ENCODE measurements around the gene MSANTD7. TPM values are rescaled to one million over a fixed set of nuclear protein-coding genes. Genes with fewer than 3 reads are reported as not detected.

The MSANTD7 gene
- polyA plus RNA-seq, 3 donors, result 5.0 to 7.6 (median 7.3) TPM

DNA sequence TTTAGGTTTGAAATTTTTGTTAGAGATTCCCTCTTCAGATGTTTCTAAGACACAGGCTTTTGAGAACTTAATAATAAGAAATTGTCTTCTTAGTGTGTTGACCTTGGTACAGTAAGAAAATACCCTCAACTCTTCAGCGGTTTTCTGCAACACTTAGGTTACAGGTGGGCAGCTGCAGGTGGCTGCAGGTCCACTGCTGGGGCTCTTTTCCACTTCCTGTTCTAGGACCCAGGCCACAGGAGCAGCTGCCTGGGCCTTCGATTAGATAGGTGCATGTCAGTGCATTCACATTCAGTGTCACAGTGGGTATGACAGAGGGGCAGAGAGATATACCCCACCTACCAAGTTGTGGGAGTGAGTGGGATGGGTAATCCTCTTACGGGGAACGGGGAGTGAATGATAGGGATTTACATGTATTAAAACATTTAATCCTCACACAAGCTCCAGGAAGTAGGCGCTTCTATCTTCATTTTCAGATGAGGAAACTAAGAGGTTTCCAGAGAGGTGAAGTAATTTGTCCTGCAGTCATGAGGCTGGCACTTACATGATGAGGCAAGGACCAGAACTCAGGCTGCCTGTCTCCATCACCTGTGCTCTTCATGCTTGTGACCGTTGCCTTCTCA, 20.3 kb downstream of the MSANTD7 start:
- Histone ChIP-seq H3K79me2 (ENCODE audit: insufficient read depth, low read length) (no peaks in the 10 kb centered on the region), H3K27ac (ENCODE audit: low read depth in 1 of 2, low read length in 2 of 2) (peak overlapping the region in 1 of 2 donors; percentile 2), H3K4me3 (replicated peaks in 1 of 3; ENCODE audit: low read depth in 2 of 3, low read length in 3 of 3) (no peak overlapping the region), H3K4me1 (ENCODE audit: control insufficient read depth in 1 of 2, insufficient read depth in 2 of 2, low read length in 2 of 2) (peaks cover 7 to 24% of the 10 kb centered on the region in 2 donors), H2AFZ (ENCODE audit: insufficient read depth, low read depth, low read length, poor library complexity, severe bottlenecking) (no peak overlapping the region), H3K27me3 (ENCODE audit: control insufficient read depth in 2 of 2, insufficient read depth in 2 of 2, low read length in 2 of 2) (no peaks in the 10 kb centered on the region), H3K9me3 (replicated peaks in 1 of 2; ENCODE audit: control insufficient read depth in 1 of 2, insufficient read depth in 1 of 2, low read length in 2 of 2) (no peaks in the 10 kb centered on the region), H3K36me3 (replicated peaks in 1 of 2; ENCODE audit: control insufficient read depth in 1 of 2, insufficient read depth in 2 of 2, low read length in 2 of 2) (peaks cover 32 to 49% of the 10 kb centered on the region in 2 donors), H3K4me2 (replicated peaks; ENCODE audit: extremely low read depth, low read length, poor library complexity, severe bottlenecking) (no peak overlapping the region), H3K9ac (ENCODE audit: insufficient read depth, low read length, poor library complexity, severe bottlenecking) (no peak overlapping the region), H4K20me1 (ENCODE audit: insufficient read depth, low read length) (no peaks in the 10 kb centered on the region)
- Mint-ChIP-seq H3K27ac (peak overlapping the region in 1 of 7 donors; percentile 50), H3K9me3 (no peaks in the 10 kb centered on the region), H3K36me3 (peaks cover 46 to 56% of the 10 kb centered on the region in 2 donors), H3K4me3 (no peak overlapping the region), H3K27me3 (ENCODE audit: low read depth in 3 of 3) (peaks cover 0 to 3% (median 0%) of the 10 kb centered on the region in 3 donors), H3K4me1 (peaks cover 23% of the 10 kb centered on the region)
- TF ChIP-seq, protein P1, sequence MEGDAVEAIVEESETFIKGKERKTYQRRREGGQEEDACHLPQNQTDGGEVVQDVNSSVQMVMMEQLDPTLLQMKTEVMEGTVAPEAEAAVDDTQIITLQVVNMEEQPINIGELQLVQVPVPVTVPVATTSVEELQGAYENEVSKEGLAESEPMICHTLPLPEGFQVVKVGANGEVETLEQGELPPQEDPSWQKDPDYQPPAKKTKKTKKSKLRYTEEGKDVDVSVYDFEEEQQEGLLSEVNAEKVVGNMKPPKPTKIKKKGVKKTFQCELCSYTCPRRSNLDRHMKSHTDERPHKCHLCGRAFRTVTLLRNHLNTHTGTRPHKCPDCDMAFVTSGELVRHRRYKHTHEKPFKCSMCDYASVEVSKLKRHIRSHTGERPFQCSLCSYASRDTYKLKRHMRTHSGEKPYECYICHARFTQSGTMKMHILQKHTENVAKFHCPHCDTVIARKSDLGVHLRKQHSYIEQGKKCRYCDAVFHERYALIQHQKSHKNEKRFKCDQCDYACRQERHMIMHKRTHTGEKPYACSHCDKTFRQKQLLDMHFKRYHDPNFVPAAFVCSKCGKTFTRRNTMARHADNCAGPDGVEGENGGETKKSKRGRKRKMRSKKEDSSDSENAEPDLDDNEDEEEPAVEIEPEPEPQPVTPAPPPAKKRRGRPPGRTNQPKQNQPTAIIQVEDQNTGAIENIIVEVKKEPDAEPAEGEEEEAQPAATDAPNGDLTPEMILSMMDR (IDR thresholded peaks at IDR 0.05), result no peak
- intact Hi-C loops (cut with micrococcal nuclease), result no loop called here
- WGBS (ENCODE audit: insufficient coverage), result no CpG with 5 or more reads among the region's 6 CpGs
- DNase-seq, result no peak

DNA sequence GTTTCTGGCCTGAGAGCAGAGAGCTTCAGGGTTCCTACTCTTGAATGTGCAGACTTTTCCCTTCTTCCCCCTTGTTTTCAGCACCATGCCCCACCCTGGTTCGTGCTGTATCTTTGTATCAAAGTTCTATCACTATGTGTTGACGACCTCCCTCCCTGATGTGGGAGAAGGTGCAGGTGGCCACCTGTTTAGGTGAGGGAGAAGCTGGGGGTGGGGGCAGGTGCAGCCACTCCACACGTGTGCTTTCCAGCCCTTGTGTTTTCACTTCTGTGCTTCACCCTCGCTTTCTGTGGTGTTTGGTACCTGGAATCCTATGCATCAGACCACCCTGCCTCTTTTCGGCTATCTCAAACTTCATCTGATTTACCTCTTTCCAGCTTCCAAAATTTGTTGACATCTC, 20.9 kb downstream of the MSANTD7 start:
- Mint-ChIP-seq H3K9me3 (no peaks in the 10 kb centered on the region), H3K27ac (no peak overlapping the region), H3K4me1 (peaks cover 23% of the 10 kb centered on the region), H3K36me3 (peaks cover 45 to 56% of the 10 kb centered on the region in 2 donors), H3K4me3 (no peak overlapping the region), H3K27me3 (ENCODE audit: low read depth in 3 of 3) (peaks cover 0 to 3% (median 0%) of the 10 kb centered on the region in 3 donors)
- intact Hi-C loops (cut with micrococcal nuclease), result no loop called here
- Histone ChIP-seq H3K4me3 (replicated peaks in 1 of 3; ENCODE audit: low read depth in 2 of 3, low read length in 3 of 3) (no peak overlapping the region), H3K9me3 (replicated peaks in 1 of 2; ENCODE audit: control insufficient read depth in 1 of 2, insufficient read depth in 1 of 2, low read length in 2 of 2) (no peaks in the 10 kb centered on the region), H3K9ac (ENCODE audit: insufficient read depth, low read length, poor library complexity, severe bottlenecking) (no peak overlapping the region), H3K4me2 (replicated peaks; ENCODE audit: extremely low read depth, low read length, poor library complexity, severe bottlenecking) (no peak overlapping the region), H4K20me1 (ENCODE audit: insufficient read depth, low read length) (no peaks in the 10 kb centered on the region), H3K27me3 (ENCODE audit: control insufficient read depth in 2 of 2, insufficient read depth in 2 of 2, low read length in 2 of 2) (no peaks in the 10 kb centered on the region), H3K4me1 (ENCODE audit: control insufficient read depth in 1 of 2, insufficient read depth in 2 of 2, low read length in 2 of 2) (peaks cover 7 to 24% of the 10 kb centered on the region in 2 donors), H2AFZ (ENCODE audit: insufficient read depth, low read depth, low read length, poor library complexity, severe bottlenecking) (no peak overlapping the region), H3K27ac (ENCODE audit: low read depth in 1 of 2, low read length in 2 of 2) (peak overlapping the region in 1 of 2 donors; percentile 2), H3K79me2 (ENCODE audit: insufficient read depth, low read length) (no peaks in the 10 kb centered on the region), H3K36me3 (replicated peaks in 1 of 2; ENCODE audit: control insufficient read depth in 1 of 2, insufficient read depth in 2 of 2, low read length in 2 of 2) (peaks cover 33 to 49% of the 10 kb centered on the region in 2 donors)
- WGBS (ENCODE audit: insufficient coverage), result 100% methylated on average over 1 of the region's 5 CpGs
- DNase-seq, result no peak
- TF ChIP-seq, protein P1 (IDR thresholded peaks at IDR 0.05), result no peak

Data from CD14-positive monocyte (primary cell).